Suppressor macrophage (primary cell): Measurements from ENCODE around the gene PLA2G6.

ENCODE experiments used
- DNase-seq, 4 experiments: peaks; one replicate each; pipeline ENCODE4 v3.0.0-alpha.2; 2020 to 2022

PLA2G6 gene

DNA sequence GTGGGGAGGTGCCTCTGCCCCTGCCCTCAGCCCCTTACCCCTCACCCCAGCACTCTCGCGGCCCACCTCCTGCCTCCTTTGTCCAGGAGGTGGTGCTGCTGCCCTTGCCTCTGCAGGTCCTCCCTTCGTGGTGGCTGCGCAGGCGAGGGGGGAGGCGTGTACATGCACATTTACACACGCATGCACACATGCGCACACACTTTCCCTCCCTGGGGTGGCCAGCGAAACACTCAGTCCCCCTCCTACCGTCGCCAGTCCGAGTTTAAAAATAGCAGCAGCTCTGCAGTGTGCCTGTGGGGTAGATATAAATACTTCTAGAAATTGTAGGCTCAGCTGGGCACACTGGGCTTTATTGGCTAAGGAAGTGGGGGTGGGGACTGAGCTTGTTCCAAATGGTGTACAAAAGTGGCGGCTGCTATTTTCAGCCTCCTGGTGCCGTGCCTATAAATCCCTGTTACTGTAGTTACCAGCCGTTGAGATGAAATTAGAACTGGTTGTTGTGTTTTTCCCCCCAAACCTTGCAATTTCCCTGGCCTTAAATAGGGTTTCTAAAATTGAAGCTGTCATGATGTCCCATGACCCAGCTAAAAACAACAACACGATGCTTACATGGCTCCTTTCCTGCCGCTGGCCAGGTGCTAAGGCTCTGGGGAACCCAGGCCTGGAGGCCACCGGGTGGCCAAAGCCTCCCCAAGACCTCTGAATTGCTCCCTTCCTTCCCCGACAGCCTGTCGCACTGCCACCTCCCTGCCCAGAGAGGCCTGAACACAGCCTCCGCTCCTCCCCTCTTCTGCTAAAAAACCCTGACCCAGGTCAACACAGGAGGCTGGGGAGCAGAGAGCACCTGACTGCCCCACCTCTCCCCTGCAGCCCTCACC is 112.0 kb downstream of the PLA2G6 start:
- DNase-seq: no peak

DNA sequence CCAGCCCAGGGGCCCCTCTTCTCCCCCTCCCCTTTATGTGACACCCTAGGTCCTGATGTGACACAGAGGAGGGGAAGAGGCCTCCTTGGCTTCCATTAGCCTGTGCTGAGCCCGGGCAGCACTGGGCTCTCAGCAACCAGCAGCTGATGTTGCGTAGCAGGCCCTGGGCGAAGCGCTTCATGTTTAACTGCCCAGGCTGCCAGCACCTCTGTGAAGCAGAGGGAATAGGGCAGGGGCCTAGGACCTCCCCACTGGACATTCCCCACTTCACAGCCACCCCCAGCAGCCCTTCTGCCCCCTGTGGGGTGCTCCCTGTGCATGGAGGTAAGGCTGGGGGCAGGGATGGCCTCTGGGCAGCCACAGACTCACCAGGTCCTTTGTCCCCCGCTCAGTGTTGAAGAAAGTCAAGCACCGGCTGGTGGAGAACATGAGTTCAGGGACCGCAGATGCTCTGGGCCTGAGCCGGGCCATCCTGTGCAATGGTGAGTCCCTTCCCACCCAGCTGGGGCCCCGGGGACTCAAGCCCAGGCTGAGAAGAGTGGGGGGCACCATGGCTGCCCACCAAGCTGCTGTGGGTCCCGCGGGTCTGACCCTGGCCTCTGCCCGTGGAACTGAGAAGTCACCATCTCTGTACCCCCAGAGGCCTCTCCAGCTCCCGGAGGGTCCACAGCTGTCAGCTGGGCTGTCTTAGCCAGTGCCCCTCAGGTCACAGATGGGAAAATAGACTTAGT is 112.8 kb downstream of the PLA2G6 start:
- DNase-seq: no peak

DNA sequence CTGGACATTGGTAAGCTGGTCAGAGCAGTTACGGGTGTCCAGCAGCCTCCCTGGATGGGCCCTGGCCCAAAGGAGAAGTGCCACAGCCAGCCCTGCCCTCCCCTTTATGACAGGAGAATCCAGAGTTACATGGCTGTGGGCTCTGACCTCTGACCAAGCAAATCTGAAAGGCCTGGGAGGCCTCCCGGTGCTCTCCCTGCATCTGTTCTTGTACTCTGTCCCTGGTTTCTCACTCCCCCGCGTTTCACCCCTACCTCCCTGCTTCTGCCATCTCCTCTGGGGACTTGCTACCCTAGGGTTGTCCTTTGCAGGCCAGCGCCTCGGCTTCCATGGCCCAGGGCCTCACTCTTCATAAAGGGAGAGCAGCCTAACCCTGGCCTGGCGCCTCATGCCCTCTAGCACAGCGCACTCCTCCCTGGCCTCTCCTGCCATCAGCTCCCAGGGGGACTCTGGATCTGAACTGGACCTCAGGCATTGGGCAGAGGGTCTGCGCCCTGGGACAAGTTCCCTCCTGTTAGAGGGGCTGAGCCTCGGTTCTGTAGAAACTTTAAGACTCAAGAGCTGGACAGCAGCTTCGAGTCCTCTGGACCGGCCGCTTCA is 113.8 kb downstream of the PLA2G6 start:
- no peak for DNase-seq

DNA sequence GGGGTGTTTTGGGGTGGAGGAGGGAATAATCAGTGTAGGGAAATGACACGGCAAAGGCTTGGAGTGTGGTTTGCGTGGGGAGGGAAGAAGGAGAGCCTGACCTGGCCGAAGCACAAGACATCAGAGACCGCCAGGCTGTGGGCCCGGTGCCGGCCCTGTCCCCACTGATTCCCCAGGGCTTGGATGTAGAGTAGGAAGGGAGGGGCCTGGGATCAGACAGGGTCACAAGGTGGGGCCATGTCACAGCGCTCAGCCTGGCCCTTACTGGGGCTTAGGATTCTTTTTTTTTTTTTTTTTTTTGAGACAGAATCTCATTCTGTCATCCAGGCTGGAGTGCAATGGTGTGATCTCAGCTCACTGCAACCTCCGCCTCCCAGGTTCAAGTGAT is 114.6 kb downstream of the PLA2G6 start:
- no peak for DNase-seq

DNA sequence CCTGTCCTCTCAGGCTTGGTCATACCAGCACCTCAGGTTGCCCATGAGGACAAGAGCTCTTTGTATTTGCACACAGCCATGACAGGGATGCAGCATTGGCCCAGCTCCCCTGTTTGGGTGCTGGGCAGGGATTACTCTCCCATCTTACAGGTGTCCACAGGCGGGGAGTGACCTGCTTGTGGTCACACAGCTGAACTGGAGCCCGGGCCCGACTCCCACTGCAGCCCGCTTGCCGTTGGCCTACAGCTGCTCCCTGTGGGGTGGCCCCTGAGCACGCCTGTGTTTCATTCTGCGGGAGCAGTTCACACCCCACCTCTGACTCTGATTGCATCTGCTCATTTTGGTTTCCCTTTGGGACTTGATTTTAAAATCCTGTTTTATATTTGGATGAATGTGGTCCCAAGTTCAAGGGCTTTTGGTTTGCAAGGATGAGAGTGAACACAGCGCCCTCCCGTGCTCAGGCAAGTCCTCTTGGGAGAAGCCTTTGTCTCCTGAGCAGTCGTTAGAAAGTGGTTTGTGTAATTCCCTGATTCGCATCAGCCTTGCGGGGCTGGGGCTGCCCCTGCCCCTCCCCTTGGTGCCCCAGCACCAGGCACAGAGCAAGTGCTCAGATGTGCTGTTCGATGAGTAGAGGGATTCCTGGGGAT is 115.1 kb downstream of the PLA2G6 start:
- DNase-seq: no peak

DNA sequence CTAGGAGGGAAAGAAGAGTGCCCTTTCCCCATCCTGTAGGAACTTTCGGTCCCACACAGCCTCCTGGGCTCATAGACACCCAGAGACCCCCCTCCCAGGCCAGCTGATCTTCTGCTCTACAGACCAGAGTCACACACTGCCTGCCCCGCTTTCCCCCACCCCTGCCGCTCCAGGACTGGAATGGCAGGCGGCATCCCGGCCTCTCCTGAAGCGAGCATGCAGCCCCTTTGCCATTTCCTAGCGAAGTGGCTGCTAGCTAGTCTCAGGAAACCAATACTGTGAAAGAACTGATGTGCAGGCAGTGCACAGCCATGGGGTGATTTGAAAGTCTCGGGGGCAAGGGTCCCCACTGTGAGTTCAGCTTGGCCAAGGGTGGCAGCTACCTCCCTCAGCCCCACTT is 116.1 kb downstream of the PLA2G6 start:
- no peak for DNase-seq

DNA sequence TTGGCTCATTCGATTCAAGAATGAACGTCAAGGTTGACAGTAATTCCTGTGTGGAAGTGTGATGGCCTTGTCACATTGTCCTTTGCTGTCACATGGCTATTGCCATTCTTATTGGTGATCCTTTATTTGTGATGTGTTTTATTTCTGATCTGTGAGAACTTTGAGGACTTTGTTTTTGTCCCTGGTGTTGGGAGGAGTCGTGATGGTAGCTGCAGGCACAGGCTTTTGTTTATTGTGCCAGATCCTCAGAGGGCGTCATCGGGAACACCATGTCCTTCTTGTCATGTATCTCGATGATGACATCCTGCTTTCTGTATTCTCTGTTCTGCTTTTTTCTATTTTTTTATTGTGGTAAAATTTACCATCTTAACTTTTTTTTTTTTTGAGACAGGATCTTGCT is 118.8 kb downstream of the PLA2G6 start:
- peak; percentile 39 to 77 (median 70) for DNase-seq
